ENCODE results near the gene CLEC4A.
"Not testable (repeated sequence)": the region's sequence is repeated elsewhere in the genome, so short reads cannot be mapped to it uniquely, and the experiment has no call there.

Gene CLEC4A

GRCh38 chr12:8133636-8134397 lies 10.4 kb downstream of the CLEC4A start:
- peak in 1 of 58 donors; percentile 6 for DNase-seq

GRCh38 chr12:8134398-8134930 lies 11.0 kb downstream of the CLEC4A start:
- DNase-seq = not testable (repeated sequence)

DNA sequence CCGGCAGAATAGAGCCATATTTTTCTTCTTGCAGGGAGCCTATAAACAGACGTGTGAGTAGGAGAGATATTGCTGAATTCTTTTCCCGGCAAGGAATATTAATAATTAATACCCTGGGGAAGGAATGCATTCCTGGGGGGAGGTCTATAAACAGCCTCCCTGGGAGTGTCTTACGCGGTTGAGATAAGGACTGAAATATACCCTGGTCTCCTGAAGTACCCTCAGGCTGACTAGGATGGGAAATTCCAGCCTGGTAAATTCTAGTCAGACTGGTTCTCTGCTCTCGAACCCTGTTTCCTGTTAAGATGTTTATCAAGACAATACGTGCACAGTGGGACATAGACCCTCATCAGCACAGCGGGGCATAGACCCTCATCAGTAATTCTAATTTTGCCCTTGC lies 18.2 kb downstream of the CLEC4A start:
- DNase-seq = not testable (repeated sequence)

GRCh38 chr12:8143261-8143660 lies 19.8 kb downstream of the CLEC4A start:
- no peak for DNase-seq

- peak; percentile 7 to 87 (median 64) for DNase-seq
Measured at GRCh38 chr12:8145754-8146441, 22.5 kb downstream of the CLEC4A start.

GRCh38 chr12:8146442-8146771 lies 23.0 kb downstream of the CLEC4A start:
- no peak for DNase-seq

DNA sequence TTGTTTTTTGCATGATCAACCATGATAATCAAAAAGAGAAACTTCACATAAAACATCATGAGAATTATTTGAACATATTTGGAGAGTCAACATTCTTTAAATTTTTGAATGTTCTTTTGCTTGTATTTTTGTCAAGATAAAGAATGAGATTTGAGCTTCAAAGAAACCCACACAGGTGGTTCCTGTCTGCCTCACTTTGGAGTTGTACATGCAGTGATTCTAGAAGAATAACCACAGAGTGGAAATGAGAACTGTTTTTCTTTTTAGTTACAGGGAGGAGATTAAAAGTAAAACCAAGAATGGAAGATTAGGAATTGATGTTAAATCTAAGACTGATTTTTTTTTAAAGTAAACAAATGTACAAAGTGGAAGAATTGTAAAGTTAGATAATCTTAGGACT lies 31.1 kb downstream of the CLEC4A start:
- no peak for DNase-seq

DNA sequence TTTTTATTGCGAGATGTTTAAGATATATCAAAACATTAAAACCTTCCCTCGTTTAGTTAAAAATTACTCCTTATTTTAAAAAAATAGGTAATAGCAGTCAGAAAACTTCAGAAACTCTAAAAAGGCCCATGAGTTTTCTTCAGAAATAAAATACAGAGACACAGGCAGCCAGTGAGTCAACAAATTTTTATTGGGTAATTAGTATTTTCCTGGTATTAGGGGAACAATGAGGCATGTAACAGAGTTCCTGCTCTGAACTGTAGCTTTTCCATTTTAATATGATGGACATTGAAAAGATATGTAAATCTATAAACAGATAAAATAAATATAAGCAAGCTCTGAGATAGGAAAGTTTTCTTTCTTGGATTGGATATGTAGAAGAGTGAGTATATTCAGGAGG lies 33.0 kb downstream of the CLEC4A start:
- DNase-seq = no peak

DNA sequence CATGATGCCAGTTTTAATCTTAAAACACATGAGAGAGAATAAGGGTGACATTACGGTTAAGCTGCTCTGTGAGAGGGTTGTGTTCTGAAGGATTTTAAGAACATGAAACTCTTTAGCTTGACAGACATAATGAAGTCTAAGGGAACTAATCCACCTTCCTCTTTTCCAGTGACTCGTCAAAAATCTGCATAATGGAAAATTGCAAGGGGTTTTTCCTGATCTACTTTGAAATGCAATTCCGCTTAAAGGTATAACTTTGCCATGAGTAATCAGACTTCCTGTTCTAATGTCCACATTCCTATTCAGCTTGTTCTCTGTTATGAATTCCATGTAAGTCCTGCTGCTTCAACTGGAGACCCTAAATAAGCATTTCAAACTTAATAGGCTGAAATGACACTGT lies 33.4 kb downstream of the CLEC4A start, which contains the start of gene ZNF705A:
ZNF705A (plus strand) TSS at position 171 of the 400 bp plus-strand sequence. CDS start 15,611 bp downstream, outside the sequence.
- no peak for DNase-seq

DNA sequence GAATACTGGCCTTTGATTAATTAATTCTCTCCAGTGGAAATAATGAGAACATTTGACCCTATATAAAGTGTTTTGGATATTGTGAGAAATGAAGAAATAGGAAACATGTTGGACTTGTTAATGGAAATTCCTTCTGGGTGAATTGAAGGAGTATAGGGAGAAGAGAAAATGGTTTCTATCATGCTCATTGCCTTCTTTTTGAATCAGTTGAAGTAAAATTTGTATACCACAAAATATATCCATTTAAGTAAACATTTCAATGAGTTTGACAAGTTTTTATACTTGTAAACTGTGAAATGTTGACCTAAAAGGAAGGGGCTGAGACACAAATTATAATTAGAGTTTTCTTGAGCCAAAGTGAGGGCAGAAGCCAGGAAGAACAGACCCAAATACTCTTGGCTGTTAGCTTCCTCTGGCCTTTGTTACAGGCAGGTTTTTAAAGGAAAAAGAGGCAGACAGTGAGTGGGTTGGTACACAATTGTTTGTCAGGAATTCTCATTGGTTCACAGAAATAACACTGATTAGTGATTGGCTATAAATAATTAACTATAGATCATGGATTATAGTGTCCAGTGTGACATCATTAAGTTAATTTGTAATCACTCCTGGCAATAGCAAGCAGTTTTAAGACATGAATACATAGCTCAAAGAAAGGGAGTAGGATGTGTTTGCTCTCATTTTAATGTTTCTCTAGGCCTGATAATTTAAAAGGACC lies 34.2 kb downstream of the CLEC4A start:
- DNase-seq = no peak

DNA sequence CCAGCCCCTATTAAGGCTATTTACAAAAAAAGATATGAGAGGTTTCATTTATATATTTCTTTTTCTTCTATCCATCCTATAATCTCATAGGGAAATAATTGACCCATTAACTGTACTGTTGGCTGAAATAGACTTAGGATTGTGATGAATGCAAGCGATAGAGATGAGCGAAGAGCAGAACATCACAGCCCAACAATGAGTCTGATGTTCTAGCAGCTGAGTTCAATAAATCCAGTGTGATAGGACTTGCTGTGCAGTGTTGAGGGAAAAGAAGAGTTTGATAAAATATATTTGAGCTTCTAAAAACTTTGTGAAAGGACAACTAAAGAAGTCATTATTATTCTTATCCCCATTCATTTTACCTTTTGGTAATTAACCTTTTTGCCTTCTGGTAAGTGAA lies 49.5 kb downstream of the CLEC4A start:
- DNase-seq = peak in 1 of 58 donors; percentile 12

GRCh38 chr12:8179989-8180585 lies 56.7 kb downstream of the CLEC4A start:
- peak; percentile 13 to 89 (median 72) for DNase-seq

GRCh38 chr12:8181271-8181670 lies 57.9 kb downstream of the CLEC4A start:
- peak in 1 of 58 donors; percentile 7 for DNase-seq

DNA sequence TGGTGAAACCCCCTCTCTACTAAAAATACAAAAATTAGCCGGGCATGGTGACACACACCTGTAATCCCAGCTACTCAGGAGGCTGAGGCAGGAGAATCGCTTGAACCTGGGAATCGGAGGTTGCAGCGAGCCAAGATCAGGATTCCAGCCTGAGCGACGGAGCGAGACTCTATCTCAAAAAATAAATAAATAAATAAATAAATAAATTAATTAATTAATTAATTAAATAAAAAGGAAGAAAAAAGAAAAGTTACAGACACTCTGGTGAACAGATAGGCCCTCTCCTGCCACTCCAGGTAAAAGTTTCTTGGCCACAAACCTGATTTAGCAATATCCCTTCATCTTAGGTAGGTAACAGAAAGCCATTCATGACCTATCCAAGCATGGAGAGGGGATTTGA lies 59.5 kb downstream of the CLEC4A start:
- DNase-seq = not testable (repeated sequence)

DNA sequence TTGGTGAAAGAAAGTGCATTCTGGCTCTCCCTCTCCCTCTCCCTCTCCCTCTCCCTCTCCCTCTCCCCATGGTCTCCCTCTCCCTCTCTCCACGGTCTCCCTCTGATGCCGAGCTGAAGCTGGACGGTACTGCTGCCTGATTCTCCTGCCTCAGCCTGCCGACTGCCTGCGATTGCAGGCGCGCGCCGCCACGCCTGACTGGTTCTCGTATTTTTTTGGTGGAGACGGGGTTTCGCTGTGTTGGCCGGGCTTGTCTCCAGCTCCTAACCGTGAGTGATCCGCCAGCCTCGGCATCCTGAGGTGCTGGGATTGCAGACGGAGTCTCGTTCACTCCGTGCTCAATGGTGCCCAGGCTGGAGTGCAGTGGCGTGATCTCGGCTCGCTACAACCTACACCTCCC lies 59.9 kb downstream of the CLEC4A start:
- DNase-seq = not testable (repeated sequence)

DNA sequence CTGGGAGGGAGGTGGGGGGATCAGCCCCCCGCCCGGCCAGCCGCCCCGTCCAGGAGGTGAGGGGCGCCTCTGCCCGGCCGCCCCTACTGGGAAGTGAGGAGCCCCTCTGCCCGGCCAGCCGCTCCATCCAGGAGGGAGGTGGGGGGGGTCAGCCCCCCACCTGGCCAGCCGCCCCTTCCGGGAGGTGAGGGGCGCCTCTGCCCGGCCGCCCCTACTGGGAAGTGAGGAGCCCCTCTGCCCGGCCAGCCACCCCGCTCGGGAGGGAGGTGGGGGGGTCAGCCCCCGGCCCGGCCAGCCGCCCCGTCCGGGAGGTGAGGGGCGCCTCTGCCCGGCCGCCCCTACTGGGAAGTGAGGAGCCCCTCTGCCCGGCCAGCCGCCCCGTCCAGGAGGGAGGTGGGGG lies 60.8 kb downstream of the CLEC4A start:
- not testable (repeated sequence) for DNase-seq

DNA sequence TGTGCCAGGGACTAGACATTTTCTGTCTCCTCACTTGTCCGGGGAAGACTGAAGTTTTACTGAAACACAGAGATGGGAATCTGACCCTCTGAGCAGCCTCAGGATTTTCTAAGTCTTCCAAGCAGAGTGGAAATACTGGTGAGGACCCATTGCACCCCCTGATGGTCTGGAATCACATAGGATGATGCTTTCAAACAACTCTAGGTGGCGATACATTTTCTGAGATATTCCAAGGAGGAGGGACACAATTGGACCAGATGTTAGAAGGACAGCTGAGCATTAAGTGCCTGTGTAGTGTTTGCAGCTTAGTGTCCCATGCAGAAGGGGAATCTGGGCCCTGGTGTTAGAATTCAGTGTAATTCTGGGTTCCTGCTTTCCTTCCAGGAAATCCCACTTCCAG lies 64.7 kb downstream of the CLEC4A start:
- not testable (repeated sequence) for DNase-seq

Data from anterior cingulate cortex (tissue), 58 donors.